KOPT-K1 (cell line): ENCODE data around the gene MDM4.
A peak's percentile ranks its signal among the peaks of the same experiment; 100 is the strongest.
"Not testable (repeated sequence)": the region's sequence is repeated elsewhere in the genome, so short reads cannot be mapped to it uniquely, and the experiment has no call there.

Experiments
- H3K27ac ChIP-seq: fragments of 200-600 bp; sonication (generic); 2 replicates; pipeline ENCODE4 v1.5.1; 2016; ENCODE audit warnings: antibody characterized with exemption, mild to moderate bottlenecking, low read depth, low read length; ENCODE audit not compliant: poor library complexity, severe bottlenecking
- H3K36me3 ChIP-seq: fragments of 200-600 bp; sonication (generic); 2 replicates; pipeline ENCODE4 v1.5.1; 2017; ENCODE audit warnings: antibody characterized with exemption, mild to moderate bottlenecking, low read length, moderate library complexity; ENCODE audit not compliant: insufficient read depth
- H3K9me3 ChIP-seq: fragments of 200-600 bp; sonication (generic); 2 replicates; pipeline ENCODE4 v1.5.1; 2017; ENCODE audit warnings: antibody characterized with exemption, low read length, mild to moderate bottlenecking; ENCODE audit not compliant: insufficient read depth, poor library complexity, severe bottlenecking

Gene MDM4

GRCh38 chr1:204478921-204479320 is 37.3 kb upstream of the MDM4 start:
- Histone ChIP-seq H3K36me3 (no peaks in the 10 kb centered on the region), H3K27ac (peak overlapping the region; percentile 54), H3K9me3 (no peaks in the 10 kb centered on the region)

DNA sequence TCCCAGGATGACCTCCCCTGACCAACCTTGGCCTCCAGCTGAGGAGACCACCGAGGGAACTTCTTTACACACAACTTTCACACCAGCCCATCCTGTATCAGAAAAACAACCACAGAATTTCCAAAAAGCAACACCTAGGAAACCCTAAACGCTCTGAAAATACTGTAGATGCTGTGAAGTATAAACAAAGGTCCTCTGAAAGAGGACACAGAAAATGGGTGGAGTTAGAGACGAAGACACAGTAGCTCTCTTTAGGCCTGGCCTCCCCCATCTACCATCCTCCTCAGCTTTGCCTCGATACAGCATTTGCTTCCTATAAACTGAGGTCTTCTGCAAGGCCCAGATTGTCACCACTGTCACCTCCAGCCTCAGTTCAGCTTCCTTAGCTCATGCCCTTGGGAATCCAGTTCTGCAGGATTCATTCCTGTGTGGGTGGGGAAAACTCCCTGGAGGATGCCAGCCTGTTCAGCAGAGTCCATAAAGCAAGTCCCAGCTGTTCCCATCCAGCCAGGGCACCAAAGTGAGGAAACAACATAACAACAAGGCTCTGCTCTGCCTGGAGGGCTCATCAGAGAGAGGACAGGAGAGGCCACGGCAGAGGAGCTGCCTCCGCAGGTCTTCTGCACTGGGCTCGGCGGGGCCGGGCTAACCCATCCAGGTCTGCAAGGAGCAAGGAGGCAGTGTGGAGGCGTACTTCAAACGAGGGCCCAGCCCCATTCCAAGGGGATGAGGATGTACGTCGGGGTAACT is 36.6 kb upstream of the MDM4 start:
- no peaks in the 10 kb centered on the region for H3K9me3 ChIP-seq
- H3K36me3 ChIP-seq, result no peaks in the 10 kb centered on the region
- peak overlapping the region; percentile 54 for H3K27ac ChIP-seq

DNA sequence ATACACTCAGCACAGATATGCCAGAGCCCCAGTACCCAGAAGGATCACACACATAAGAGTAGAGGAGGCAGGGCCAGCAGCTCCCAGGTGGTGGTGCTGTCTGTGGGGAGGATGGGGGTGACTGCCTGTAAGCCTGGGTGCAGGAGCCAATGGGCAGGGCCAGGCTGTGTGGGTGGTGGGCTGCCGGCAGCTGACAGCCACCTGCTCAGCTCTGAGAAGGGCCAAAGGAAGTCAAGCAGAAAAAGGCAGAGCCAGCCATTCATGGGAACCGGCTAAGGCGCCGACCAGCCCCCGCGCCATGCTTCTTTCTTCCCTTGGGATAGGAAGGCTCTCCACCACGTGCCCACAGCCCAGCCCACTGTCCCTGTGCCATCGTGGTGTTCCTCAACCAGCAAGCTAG is 35.7 kb upstream of the MDM4 start:
- H3K9me3 ChIP-seq, result no peaks in the 10 kb centered on the region
- no peaks in the 10 kb centered on the region for H3K36me3 ChIP-seq
- peak overlapping the region; percentile 54 for H3K27ac ChIP-seq

DNA sequence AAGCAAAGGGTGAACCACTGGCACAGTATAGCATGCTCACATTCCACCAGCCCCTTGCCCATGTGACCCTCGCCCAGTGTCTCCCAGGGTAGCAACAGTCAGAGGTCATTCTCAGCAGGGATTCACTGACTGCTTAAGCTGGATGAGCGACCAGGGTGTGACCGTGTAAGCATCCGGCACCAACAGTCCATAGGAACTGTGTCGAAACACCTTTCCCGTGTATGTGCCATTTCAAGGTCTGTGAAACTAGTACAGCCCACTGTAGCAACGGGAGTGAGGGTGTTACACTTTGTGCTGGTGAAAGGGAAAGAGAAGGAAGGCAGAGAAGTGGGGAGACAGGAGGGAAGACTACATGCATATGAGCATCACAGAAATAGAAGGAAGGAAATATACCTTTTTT is 32.4 kb upstream of the MDM4 start:
- Histone ChIP-seq H3K9me3 (no peaks in the 10 kb centered on the region), H3K27ac (no peak overlapping the region), H3K36me3 (no peaks in the 10 kb centered on the region)

- H3K9me3 ChIP-seq, H3K27ac ChIP-seq, H3K36me3 ChIP-seq: not testable (repeated sequence)
These were observed 29.5 kb upstream of the MDM4 start for GRCh38 chr1:204486513-204487255.

- Histone ChIP-seq H3K27ac (no peak overlapping the region), H3K9me3 (no peaks in the 10 kb centered on the region), H3K36me3 (0 out of 2 replicates have a peak, but pooled peaks cover 6% of the 10 kb centered on the region)
These were observed 29.0 kb upstream of the MDM4 start for GRCh38 chr1:204487256-204487615.

DNA sequence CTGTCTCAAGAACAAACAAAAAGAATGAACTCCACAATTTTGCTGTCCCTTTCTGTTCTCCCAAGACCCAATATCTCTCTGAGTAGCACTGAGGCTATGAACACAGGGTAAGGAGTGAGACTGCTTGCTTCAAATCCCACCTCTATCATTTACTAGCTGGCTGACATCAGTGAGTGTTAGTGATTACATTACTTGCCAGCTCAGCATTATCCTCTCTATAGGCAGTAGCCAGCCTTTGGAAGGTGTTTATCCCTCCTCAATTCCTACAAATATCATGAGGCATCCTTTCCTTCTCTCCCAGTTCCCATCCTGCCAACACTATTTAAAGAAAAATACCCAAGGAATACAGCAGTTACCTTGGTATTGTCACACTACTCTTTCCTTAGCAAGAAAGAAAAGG is 24.6 kb upstream of the MDM4 start:
- Histone ChIP-seq H3K9me3 (no peaks in the 10 kb centered on the region), H3K36me3 (0 out of 2 replicates have a peak, but pooled peaks cover 6% of the 10 kb centered on the region), H3K27ac (no peak overlapping the region)

DNA sequence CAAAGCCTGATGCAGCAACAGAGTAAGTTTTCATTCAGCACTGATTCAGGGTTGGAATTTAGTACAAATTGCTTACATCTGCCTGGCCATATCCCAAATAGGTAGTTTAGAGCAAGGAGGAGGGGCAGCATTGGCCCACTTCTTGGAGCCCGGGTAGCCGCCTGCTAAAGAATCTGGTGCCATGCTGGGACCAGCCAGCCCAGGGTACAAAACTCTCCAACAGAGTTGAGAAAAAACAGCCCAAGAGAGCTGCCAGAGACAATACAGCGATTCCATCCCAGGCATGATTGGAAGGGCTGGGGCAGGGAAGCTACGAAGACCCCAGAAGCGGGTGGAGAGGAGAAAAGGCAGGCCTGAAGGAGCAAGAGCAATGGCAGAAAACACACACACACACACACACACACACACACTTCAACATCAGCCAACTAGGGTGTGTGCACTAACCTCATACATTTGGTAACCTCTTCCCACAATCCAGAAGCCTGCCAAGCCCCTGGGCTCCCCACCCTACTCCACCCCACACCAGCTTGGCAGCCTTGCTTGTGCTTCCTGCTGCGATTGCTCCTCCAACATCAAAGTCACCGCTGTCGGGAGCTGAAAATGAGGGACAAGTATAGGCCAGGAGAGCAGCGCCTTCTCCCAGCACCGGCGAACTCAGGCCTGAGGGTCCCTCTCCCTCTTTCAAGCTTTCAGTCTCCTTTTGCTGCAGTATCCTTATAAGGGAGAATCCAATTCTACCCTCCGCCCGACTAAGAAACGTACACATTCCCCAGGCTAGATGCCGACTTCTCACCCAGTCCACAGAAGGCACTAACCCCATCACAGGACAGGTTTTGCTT is 22.8 kb upstream of the MDM4 start:
- Histone ChIP-seq H3K27ac (peak overlapping the region; percentile 86), H3K36me3 (0 out of 2 replicates have a peak, but pooled peaks cover 6% of the 10 kb centered on the region), H3K9me3 (no peaks in the 10 kb centered on the region)

DNA sequence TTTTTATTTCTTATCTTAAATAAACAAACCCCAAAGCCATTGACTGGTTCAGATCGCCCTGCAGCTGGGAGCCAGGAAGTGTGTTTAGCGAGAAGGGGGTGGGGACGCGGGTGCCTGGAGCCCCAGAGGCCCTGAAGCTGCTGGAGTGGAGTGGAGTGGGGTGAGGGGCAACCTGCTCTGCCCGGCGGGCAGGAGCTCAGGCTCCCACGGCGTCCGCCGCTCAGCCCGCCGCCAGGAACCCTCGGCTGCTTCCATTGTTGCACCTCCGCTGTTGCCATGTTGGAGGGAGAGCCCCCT is 22.3 kb upstream of the MDM4 start:
- peak overlapping the region; percentile 86 for H3K27ac ChIP-seq
- H3K36me3 ChIP-seq, result 0 out of 2 replicates have a peak, but pooled peaks cover 6% of the 10 kb centered on the region
- H3K9me3 ChIP-seq, result no peaks in the 10 kb centered on the region

DNA sequence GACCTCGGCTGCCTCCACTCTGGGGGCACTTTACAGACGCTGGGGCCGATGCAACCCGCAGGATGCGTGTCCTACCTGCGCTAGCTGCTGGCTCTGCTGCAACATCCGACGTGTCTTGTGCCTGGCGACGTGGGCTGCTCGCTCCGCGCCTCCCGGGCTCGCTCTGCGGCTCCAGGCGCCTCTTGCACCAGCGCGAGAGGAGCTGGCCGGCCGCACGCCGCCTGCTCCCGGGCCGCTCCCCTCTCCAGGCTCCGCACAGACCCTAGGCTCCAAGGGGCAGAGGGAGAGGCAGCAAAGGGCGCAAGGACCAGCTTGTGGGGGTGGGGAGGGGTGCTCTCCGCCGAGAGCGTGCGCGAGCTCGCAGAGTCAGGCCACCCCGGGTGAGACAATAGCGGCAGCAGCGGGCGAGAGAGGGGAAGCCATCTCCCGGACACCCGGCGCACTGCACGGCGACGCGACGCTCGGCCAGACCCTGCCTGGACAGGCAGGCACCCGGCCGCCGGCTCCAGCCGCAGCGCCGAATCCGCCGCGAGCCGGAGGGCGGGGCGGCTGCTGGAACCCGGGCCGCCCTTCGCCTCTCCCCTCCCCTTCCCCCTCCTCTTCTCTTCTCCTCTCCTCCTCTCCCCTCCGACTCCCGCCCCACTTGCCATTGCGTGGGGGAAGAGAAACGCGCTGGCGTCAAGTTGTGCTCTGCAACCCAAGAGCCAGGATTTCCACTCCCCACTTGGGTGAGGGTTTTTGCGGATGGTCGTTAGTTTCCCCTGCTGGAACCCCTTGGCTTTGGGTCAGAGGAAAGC is 21.7 kb upstream of the MDM4 start, which contains the start of gene PIK3C2B:
Gene PIK3C2B, minus strand, starts transcription at position 525 of the 797 bp plus-strand sequence. CDS start 25,003 bp downstream, outside the sequence.
- no peaks in the 10 kb centered on the region for H3K9me3 ChIP-seq
- 0 out of 2 replicates have a peak, but pooled peaks cover 6% of the 10 kb centered on the region for H3K36me3 ChIP-seq
- H3K27ac ChIP-seq, result peak within 1 kb of the TSS; percentile 86

- Histone ChIP-seq H3K9me3 (no peaks in the 10 kb centered on the region), H3K36me3 (no peaks in the 10 kb centered on the region), H3K27ac (peak overlapping the region; percentile 86)
These were observed 21.0 kb upstream of the MDM4 start for GRCh38 chr1:204495078-204495753.

GRCh38 chr1:204495777-204496176 is 20.4 kb upstream of the MDM4 start:
- Histone ChIP-seq H3K9me3 (no peaks in the 10 kb centered on the region), H3K36me3 (no peaks in the 10 kb centered on the region), H3K27ac (no peak overlapping the region)

DNA sequence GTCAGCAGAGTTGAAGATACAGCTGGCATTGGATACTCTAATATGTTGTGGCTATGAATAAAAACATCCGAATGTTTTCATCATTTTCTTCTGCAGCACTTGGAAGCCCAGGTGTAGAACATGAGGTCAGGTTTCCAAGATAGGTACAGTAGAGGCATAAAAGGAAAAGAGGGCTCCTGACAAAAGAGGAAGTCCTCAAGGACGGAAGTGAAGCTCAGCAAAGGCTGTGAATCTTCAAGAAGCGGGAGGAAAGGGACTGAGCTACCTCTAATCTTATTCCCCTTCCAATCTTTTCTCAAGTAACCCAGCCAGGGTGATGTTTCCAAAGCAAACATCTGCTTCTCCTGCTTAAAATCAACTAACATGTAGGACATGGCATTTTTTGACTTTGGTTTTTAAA is 17.2 kb upstream of the MDM4 start:
- Histone ChIP-seq H3K36me3 (no peaks in the 10 kb centered on the region), H3K9me3 (no peaks in the 10 kb centered on the region), H3K27ac (no peak overlapping the region)
